Neural progenitor cell (in vitro differentiated cells): ENCODE results near the gene MPZL3.

Experiments
- CTCF ChIP-seq: fragments of 200-600 bp; sonication (generic); IDR thresholded peaks from 2 replicates; pipeline ENCODE4 v1.5.1; 2017; ENCODE audit warnings: antibody characterized with exemption, mild to moderate bottlenecking
- EZH2 ChIP-seq: fragments of 200-600 bp; sonication (generic); IDR thresholded peaks from 2 replicates; pipeline ENCODE4 v1.6.1; 2017; ENCODE audit warnings: antibody characterized with exemption, mild to moderate bottlenecking, moderate library complexity

- TF ChIP-seq CTCF (no peak), EZH2 (no peak)
These were observed 51.7 kb downstream of the MPZL3 start for GRCh38 chr11:118200497-118200896.
